Mucosa of rectum (tissue), 2 donors: Measurements from ENCODE around the gene GINS1.

Source experiments
- H3K27ac ChIP-seq, 2 donors: one replicate each; pipeline ENCODE4 v1.7.0; 2013; ENCODE audit warnings: inconsistent platforms in 2 of 2, low read depth in 2 of 2, low read length in 2 of 2
- H3K27me3 ChIP-seq, 2 donors: one replicate each; pipeline ENCODE4 v1.7.0; 2013; ENCODE audit warnings: low read length in 2 of 2; ENCODE audit not compliant: control insufficient read depth in 2 of 2, insufficient read depth in 2 of 2
- H3K36me3 ChIP-seq, 2 donors: one replicate each; pipeline ENCODE4 v1.7.0; 2013; ENCODE audit warnings: low read length in 2 of 2; ENCODE audit not compliant: control insufficient read depth in 2 of 2, insufficient read depth in 2 of 2
- H3K4me1 ChIP-seq, 2 donors: one replicate each; pipeline ENCODE4 v1.7.0; 2013; ENCODE audit warnings: low read length in 2 of 2, mild to moderate bottlenecking in 1 of 2; ENCODE audit not compliant: control insufficient read depth in 2 of 2, insufficient read depth in 2 of 2
- H3K4me3 ChIP-seq, 2 donors: one replicate each; pipeline ENCODE4 v1.7.0; 2013; ENCODE audit warnings: low read length in 2 of 2
- H3K9ac ChIP-seq, 2 donors: one replicate each; pipeline ENCODE4 v1.7.0; 2013; ENCODE audit warnings: low read length in 2 of 2, low read depth in 1 of 2, mild to moderate bottlenecking in 1 of 2
- H3K9me3 ChIP-seq, 2 donors: one replicate each; pipeline ENCODE4 v1.7.0; 2013; ENCODE audit warnings: low read length in 2 of 2; ENCODE audit not compliant: control insufficient read depth in 2 of 2
- donor health status: healthy.
- donor health status: Normal muscosa, but diverticular disease.

The GINS1 gene

GRCh38 chr20:25452333-25452732 is 44.9 kb downstream of the GINS1 start:
- Histone ChIP-seq H3K9me3 (no peaks in the 10 kb centered on the region), H3K4me1 (no peaks in the 10 kb centered on the region), H3K36me3 (peaks cover 2 to 5% of the 10 kb centered on the region in 2 donors), H3K27me3 (no peaks in the 10 kb centered on the region), H3K27ac (no peak overlapping the region), H3K4me3 (no peak overlapping the region), H3K9ac (no peak overlapping the region)

GRCh38 chr20:25453035-25453810 is 45.8 kb downstream of the GINS1 start:
- no peak overlapping the region for H3K9ac ChIP-seq
- H3K36me3 ChIP-seq = peaks cover 2 to 5% of the 10 kb centered on the region in 2 donors
- no peaks in the 10 kb centered on the region for H3K4me1 ChIP-seq
- no peaks in the 10 kb centered on the region for H3K27me3 ChIP-seq
- H3K4me3 ChIP-seq = no peak overlapping the region
- no peaks in the 10 kb centered on the region for H3K9me3 ChIP-seq
- no peak overlapping the region for H3K27ac ChIP-seq

DNA sequence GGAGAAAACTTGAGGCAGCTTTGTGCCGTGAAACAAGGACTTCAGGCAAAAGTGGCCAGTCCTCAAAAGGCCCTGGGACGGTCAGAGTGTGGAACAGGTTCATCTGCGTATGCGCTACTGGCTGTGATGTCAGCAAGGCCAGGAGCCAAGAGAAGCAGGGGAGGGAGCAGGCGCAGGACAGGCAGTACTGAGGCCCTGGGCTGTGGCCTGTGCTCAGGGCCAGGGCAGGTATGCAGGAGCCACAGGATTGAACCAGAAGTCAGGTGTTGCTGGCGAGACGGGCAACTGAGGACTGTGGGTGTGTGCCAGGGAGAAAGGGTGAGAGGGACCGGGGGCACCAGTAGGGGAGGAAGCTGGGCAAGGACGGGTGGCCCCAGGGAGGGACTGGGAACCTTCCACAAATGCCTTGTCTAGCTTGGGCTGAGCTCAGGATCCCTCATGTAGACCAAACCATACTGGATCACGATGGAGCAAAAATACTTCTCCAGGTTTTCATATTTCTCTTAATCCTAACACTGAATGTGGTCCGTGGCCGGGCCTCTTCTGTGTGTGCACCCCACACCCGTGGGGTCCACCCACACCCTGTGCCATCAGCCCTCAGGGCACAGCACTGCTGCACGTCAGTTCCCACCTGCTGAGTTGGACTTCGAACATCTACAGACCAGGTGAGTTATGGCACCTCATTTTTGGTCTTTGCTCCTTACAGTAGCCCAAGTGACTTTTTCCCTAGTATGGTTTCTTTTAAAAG is 46.9 kb downstream of the GINS1 start:
- H3K9ac ChIP-seq = no peak overlapping the region
- no peaks in the 10 kb centered on the region for H3K9me3 ChIP-seq
- no peak overlapping the region for H3K4me3 ChIP-seq
- no peak overlapping the region for H3K27ac ChIP-seq
- H3K4me1 ChIP-seq = no peaks in the 10 kb centered on the region
- no peaks in the 10 kb centered on the region for H3K27me3 ChIP-seq
- peaks cover 2 to 5% of the 10 kb centered on the region in 2 donors for H3K36me3 ChIP-seq

DNA sequence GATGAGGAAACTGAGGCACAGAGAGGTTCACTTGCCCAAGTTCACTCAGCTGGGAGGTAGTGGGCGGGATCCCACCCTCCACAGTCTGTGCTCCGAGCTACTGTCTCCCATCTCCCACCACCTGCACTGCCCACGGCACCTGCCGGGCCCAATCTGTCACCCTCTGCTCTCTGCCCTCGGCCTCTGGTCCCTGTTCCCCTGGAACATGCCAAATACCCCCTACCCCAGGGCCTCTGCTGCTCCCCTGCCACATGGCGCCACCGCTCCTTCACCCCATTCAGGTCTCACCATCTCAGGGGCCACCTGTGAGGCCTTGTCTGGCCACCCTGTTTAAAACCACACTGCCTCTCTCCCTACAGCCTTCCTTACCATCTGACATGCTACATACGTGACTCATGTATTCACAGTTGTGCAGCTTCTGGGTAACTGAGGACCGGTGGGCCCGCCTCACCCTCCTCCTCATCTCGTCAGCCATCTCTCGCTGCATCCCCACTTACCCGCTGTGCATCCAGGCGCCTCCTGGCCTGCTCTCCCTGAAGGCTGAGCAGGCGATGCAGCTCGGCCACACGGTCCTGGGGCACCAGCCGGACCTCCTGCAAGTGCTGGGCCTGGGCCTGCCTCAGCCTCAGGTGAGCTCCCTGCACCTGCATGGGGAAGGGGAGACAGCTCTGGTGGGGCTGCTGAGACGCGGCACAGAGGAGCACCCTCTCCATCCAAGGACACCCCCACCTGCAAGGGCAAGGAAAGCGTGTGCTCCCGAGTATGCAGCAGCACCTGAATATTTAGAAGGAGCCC is 50.6 kb downstream of the GINS1 start:
- H3K4me3 ChIP-seq = no peak overlapping the region
- no peak overlapping the region for H3K27ac ChIP-seq
- no peaks in the 10 kb centered on the region for H3K4me1 ChIP-seq
- H3K9ac ChIP-seq = no peak overlapping the region
- no peaks in the 10 kb centered on the region for H3K9me3 ChIP-seq
- H3K36me3 ChIP-seq = peaks cover 2 to 5% of the 10 kb centered on the region in 2 donors
- H3K27me3 ChIP-seq = no peaks in the 10 kb centered on the region

DNA sequence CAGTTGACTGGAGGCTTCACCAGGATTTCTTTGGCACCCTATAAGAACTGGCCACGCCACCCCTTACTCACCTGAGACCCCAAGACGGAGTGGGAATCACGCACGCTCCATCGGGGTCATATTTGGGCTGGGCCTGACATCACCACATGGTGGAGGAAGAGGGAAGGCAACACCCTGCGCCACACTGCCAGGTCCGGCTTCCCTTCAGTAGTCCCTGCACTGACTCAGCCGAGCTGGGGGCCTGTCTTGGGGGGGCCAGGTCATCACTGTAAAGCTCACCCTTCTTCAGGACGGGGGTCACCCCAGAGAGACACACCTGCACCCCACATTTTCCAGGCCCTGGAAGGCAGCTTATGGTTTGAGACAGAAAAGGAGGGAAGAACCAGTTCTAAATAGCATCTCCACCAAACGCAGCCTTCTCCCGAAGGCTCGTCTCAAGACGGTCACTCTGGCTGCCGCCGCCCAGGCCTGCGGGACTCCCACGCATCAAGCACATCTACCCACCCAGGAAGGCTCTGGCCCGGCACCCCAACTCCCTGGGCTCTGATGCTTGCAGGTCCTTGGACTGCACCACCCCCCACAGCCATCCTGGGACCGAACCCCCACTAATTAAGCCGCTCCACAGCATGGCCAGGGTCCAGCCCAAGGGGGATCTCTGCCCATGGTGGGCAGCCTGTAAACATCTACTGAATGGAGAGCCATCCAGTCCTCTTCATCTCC is 51.8 kb downstream of the GINS1 start:
- Histone ChIP-seq H3K4me1 (no peaks in the 10 kb centered on the region), H3K27ac (no peak overlapping the region), H3K4me3 (no peak overlapping the region), H3K36me3 (peaks cover 0 to 1% of the 10 kb centered on the region in 2 donors), H3K9me3 (no peaks in the 10 kb centered on the region), H3K27me3 (no peaks in the 10 kb centered on the region), H3K9ac (no peak overlapping the region)

- H3K9ac ChIP-seq = no peak overlapping the region
These were observed 52.6 kb downstream of the GINS1 start for GRCh38 chr20:25459916-25460535.

GRCh38 chr20:25460566-25461280 is 53.2 kb downstream of the GINS1 start:
- Histone ChIP-seq H3K36me3 (no peaks in the 10 kb centered on the region), H3K27ac (no peak overlapping the region)

More at GRCh38 chr20:25459916-25460535, 52.6 kb downstream of the GINS1 start:
- H3K4me1 ChIP-seq = no peaks in the 10 kb centered on the region
- no peak overlapping the region for H3K27ac ChIP-seq
- no peaks in the 10 kb centered on the region for H3K9me3 ChIP-seq
- H3K36me3 ChIP-seq = no peaks in the 10 kb centered on the region
- no peak overlapping the region for H3K4me3 ChIP-seq
- no peaks in the 10 kb centered on the region for H3K27me3 ChIP-seq

DNA sequence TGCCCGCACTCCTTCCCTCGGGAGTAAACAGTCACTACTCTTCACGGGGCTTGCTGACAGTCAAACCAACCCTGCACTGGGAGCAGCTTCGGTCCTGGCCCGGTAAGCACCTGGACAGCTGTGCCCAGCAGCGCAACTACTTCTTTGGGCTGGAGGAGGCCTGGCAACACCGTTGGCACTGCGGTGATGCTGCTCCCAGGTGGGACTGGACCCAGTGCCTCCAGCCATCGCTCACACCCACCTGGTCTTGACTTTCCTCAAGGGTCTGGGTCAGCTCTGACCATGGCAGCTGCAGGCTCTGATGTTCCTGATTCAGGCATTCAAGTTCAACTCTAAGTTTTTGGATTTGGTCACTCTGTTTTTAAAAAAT is 53.8 kb downstream of the GINS1 start:
- no peaks in the 10 kb centered on the region for H3K27me3 ChIP-seq
- no peaks in the 10 kb centered on the region for H3K4me1 ChIP-seq
- H3K9ac ChIP-seq = no peak overlapping the region
- H3K36me3 ChIP-seq = no peaks in the 10 kb centered on the region
- H3K4me3 ChIP-seq = no peak overlapping the region
- no peaks in the 10 kb centered on the region for H3K9me3 ChIP-seq
- H3K27ac ChIP-seq = no peak overlapping the region

More at GRCh38 chr20:25460566-25461280, 53.2 kb downstream of the GINS1 start:
- Histone ChIP-seq H3K9ac (no peak overlapping the region), H3K4me3 (no peak overlapping the region), H3K9me3 (no peaks in the 10 kb centered on the region), H3K27me3 (no peaks in the 10 kb centered on the region), H3K4me1 (no peaks in the 10 kb centered on the region)
